ENCODE results near the gene CCDC158.

DNA sequence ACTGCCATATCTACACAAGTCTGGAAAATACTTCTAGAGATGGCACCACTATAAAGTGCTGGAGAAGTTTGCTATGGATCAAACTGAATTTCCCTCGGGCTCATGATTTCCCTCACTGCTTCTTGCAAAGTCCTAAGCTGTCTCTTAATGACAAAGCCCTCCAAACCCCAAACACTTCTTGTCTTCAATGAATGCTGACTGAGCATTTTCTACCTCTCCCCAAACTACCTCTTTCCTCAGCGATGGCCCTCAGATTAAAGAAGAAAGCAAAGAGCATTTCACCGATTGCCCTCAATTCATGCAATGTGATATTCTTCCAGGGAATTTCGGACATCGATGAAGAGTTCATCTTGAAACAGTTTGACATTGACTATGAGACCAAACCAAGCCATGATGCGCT, 149.7 kb downstream of the CCDC158 start:
- TF ChIP-seq TEAD4 (IDR thresholded peaks at IDR 0.05): no peak
- TF ChIP-seq EP300 (IDR thresholded peaks at IDR 0.05; ENCODE audit: borderline replicate concordance): no peak
- TF ChIP-seq CEBPB (IDR thresholded peaks at IDR 0.05): no peak
- TF ChIP-seq RAD21 (IDR thresholded peaks at IDR 0.05; ENCODE audit: low read depth): no peak
- no peak for TF ChIP-seq CREB1 (IDR thresholded peaks at IDR 0.05; ENCODE audit: low read depth)
